ENCODE results near the gene CADM2. TPM values are rescaled to one million over a fixed set of nuclear protein-coding genes. Genes with fewer than 3 reads are reported as not detected.

CADM2 gene
- total and polyA plus RNA-seq, 12 donors, result 0.10 to 12.6 (median 2.2) TPM

- 74 to 84% (median 80%) methylated on average over 1 of the region's 1 CpG for WGBS, 4 donors
- TF ChIP-seq POLR2A (IDR thresholded peaks at IDR 0.05) (no peak), CTCF (IDR thresholded peaks at IDR 0.05) (no peak)
- Histone ChIP-seq H3K27ac (no peak overlapping the region), H3K9me3 (replicated peaks in 1 of 3) (no peaks in the 10 kb centered on the region), H3K36me3 (replicated peaks in 1 of 2) (no peaks in the 10 kb centered on the region), H3K4me3 (no peak overlapping the region), H3K4me1 (replicated peaks in 1 of 2) (no peaks in the 10 kb centered on the region), H3K27me3 (no peaks in the 10 kb centered on the region)
- intact Hi-C loops (cut with DNase I), result no loop called here
- no peak for DNase-seq
Observed at GRCh38 chr3:85316252-85316651, 357.5 kb downstream of the CADM2 start.

GRCh38 chr3:85321892-85322291 lies 363.1 kb downstream of the CADM2 start:
- Histone ChIP-seq H3K27ac (no peak overlapping the region), H3K4me1 (replicated peaks in 1 of 2) (no peaks in the 10 kb centered on the region), H3K4me3 (no peak overlapping the region), H3K36me3 (replicated peaks in 1 of 2) (no peaks in the 10 kb centered on the region), H3K27me3 (no peaks in the 10 kb centered on the region), H3K9me3 (replicated peaks in 1 of 3) (no peaks in the 10 kb centered on the region)
- intact Hi-C loops (cut with DNase I), result no loop called here
- TF ChIP-seq POLR2A (IDR thresholded peaks at IDR 0.05) (no peak), CTCF (IDR thresholded peaks at IDR 0.05) (no peak)
- no peak for DNase-seq
- 68 to 89% (median 80%) methylated on average over 3 of the region's 3 CpGs for WGBS, 4 donors

GRCh38 chr3:85330071-85330470 lies 371.3 kb downstream of the CADM2 start:
- Histone ChIP-seq H3K36me3 (replicated peaks in 1 of 2) (no peaks in the 10 kb centered on the region), H3K27me3 (no peaks in the 10 kb centered on the region), H3K9me3 (replicated peaks in 1 of 3) (no peaks in the 10 kb centered on the region), H3K4me1 (replicated peaks in 1 of 2) (no peaks in the 10 kb centered on the region), H3K4me3 (no peak overlapping the region), H3K27ac (no peak overlapping the region)
- intact Hi-C loops (cut with DNase I), result no loop called here
- 72 to 78% (median 74%) methylated on average over 2 of the region's 2 CpGs for WGBS, 4 donors
- DNase-seq, result no peak
- TF ChIP-seq CTCF (IDR thresholded peaks at IDR 0.05) (no peak), POLR2A (IDR thresholded peaks at IDR 0.05) (no peak)

GRCh38 chr3:85337895-85338294 lies 379.1 kb downstream of the CADM2 start:
- Histone ChIP-seq H3K36me3 (replicated peaks in 1 of 2) (no peaks in the 10 kb centered on the region), H3K9me3 (replicated peaks in 1 of 3) (no peaks in the 10 kb centered on the region), H3K27ac (no peak overlapping the region), H3K4me1 (replicated peaks in 1 of 2) (no peaks in the 10 kb centered on the region), H3K27me3 (no peaks in the 10 kb centered on the region), H3K4me3 (no peak overlapping the region)
- WGBS, 4 donors, result 81 to 83% (median 82%) methylated on average over 2 of the region's 2 CpGs
- no peak for DNase-seq
- TF ChIP-seq POLR2A (IDR thresholded peaks at IDR 0.05), result no peak
- intact Hi-C loops (cut with DNase I), result no loop called here

- intact Hi-C loops (cut with DNase I), result no loop called here
- Histone ChIP-seq H3K9me3 (replicated peaks in 1 of 3) (no peaks in the 10 kb centered on the region), H3K4me1 (replicated peaks in 1 of 2) (no peaks in the 10 kb centered on the region), H3K27me3 (no peaks in the 10 kb centered on the region), H3K4me3 (no peak overlapping the region), H3K36me3 (replicated peaks in 1 of 2) (no peaks in the 10 kb centered on the region), H3K27ac (no peak overlapping the region)
- TF ChIP-seq CTCF (IDR thresholded peaks at IDR 0.05) (no peak), POLR2A (IDR thresholded peaks at IDR 0.05) (no peak)
- DNase-seq, result no peak
- WGBS, 4 donors, result 39 to 43% (median 41%) methylated on average over 3 of the region's 3 CpGs
Observed at GRCh38 chr3:85342915-85343314, 384.1 kb downstream of the CADM2 start.

Data from adrenal gland (tissue), 12 donors.